Stomach (tissue), 9 donors: Measurements from ENCODE around the gene GFI1B. TPM values are rescaled to one million over a fixed set of nuclear protein-coding genes. Genes with fewer than 3 reads are reported as not detected.

ENCODE experiments used
- DNase-seq, 2 donors: peaks; one replicate each; pipeline versions ENCODE4 v3.0.0 to v3.0.0-alpha.2; 2013 to 2019
- H3K27ac ChIP-seq, 5 donors: fragments of 200-600 bp in 4 of 5; sonication (generic) in 4 of 5; one replicate each; pipeline ENCODE4 v1.5.1; 2013 to 2019; ENCODE audit warnings: mild to moderate bottlenecking in 1 of 5, moderate library complexity in 1 of 5
- H3K27me3 ChIP-seq, 3 donors: fragments of 200-600 bp; sonication (generic); one replicate each; pipeline ENCODE4 v1.5.1; 2017 to 2019; ENCODE audit warnings: mixed run types in 1 of 3
- H3K36me3 ChIP-seq, 4 donors: fragments of 200-600 bp; sonication (generic); 1 replicate in 3 of 4; 2 replicates in 1 of 4; pipeline ENCODE4 v1.5.1; 2016 to 2019
- H3K4me1 ChIP-seq, 4 donors: fragments of 200-600 bp; sonication (generic); one replicate each; pipeline ENCODE4 v1.5.1; 2016 to 2019
- H3K4me3 ChIP-seq, 4 donors: fragments of 200-600 bp; sonication (generic) in 3 of 4; one replicate each; pipeline ENCODE4 v1.5.1; 2016 to 2019; ENCODE audit warnings: mild to moderate bottlenecking in 1 of 4
- H3K9me3 ChIP-seq, 4 donors: fragments of 200-600 bp; sonication (generic); one replicate each; pipeline ENCODE4 v1.5.1; 2016 to 2019
- EP300 ChIP-seq: sonication (generic); formaldehyde crosslinking; IDR thresholded peaks from one replicate; pipeline ENCODE4 v1.6.1; 2017; ENCODE audit warnings: antibody characterized with exemption
- POLR2A ChIP-seq, 4 donors: fragments of 450-650 bp; IDR thresholded peaks; one replicate each; pipeline ENCODE4 v1.6.1; 2016; ENCODE audit warnings: antibody characterized with exemption in 4 of 4, control low read depth in 2 of 4, mild to moderate bottlenecking in 1 of 4, moderate library complexity in 1 of 4
- POLR2AphosphoS5 ChIP-seq, 3 donors: sonication (generic); formaldehyde crosslinking; IDR thresholded peaks; one replicate each; pipeline ENCODE4 v1.6.1; 2016; ENCODE audit warnings: antibody characterized with exemption in 3 of 3
- WGBS, 5 donors: extraction: QIAGEN DNeasy Blood & Tissue Kit in 3 of 5; methylation state at CpG; one replicate each; pipeline versions ENCODE4 v1.1.5 to v1.1.7; 2013 to 2018; 5-methylcytosine and 5-hydroxymethylcytosine counted together
- intact Hi-C: fragments of 100-400 bp; cut with DNase I; formaldehyde crosslinking; loops from one replicate; pipeline ENCODE4 v1.15.1; 2023; ENCODE audit warnings: low total_unique reads
- polyA plus RNA-seq, 3 donors: library from polyadenylated mRNA; stranded (reverse); fragments of 200-250 nt; gene quantifications; one replicate each; pipeline ENCODE4 v1.2.3, GENCODE V29; 2013
- total RNA-seq, 5 donors: library from RNA; depleted of rRNA; stranded (reverse); fragments of >200 nt; gene quantifications; one replicate each; pipeline versions ENCODE4 v1.1.0 to v1.2.3, GENCODE V29; 2014 to 2016
- TF ChIP-seq, protein P1 (sequence below), 7 experiments: fragments of 450-650 bp in 4 of 7; fragments of 200-600 bp in 3 of 7; sonication (generic) in 3 of 7; IDR thresholded peaks; one replicate each; pipeline ENCODE4 v1.5.1; 2016 to 2019; ENCODE audit warnings: antibody characterized with exemption in 7 of 7, control low read depth in 2 of 7, mild to moderate bottlenecking in 1 of 7
- donor health status: healthy with polysubstance abuse.
- donor health status: Bipolar disorder and iron deficiency.
- donor health status: healthy.

GFI1B gene
- total and polyA plus RNA-seq, 8 donors = 1.0 TPM; not detected in 7

DNA sequence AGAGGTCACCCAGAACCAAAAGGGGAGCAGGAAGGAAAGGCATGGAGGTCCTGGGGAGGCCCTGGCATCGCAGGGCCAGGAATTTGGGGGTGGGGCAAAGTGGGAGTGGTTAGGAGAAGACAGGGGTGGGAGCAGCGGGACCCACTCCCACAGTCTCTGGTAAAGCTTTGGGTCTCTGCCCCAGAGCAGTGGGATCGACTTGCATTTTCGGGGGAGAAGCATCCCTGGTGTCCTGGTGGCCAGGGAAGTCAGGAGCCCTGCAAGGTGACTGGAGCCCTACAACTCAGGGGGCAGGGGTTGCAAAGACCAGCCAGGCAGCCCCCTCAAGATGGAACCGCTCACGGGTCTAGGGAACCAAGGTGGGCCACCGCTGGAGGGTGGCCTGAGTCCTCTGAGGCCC is 29.9 kb downstream of the GFI1B start:
- H3K27me3 ChIP-seq = peaks cover 0 to 49% (median 11%) of the 10 kb centered on the region in 3 donors
- H3K4me1 ChIP-seq = peaks cover 0 to 8% (median 0%) of the 10 kb centered on the region in 4 donors
- H3K9me3 ChIP-seq = peaks cover 0 to 7% (median 0%) of the 10 kb centered on the region in 4 donors
- DNase-seq = no peak
- 71 to 84% (median 80%) methylated on average over 3 to 7 of the region's 7 CpGs for WGBS, 5 donors
- intact Hi-C loops = no loop called here
- no peaks in the 10 kb centered on the region for H3K36me3 ChIP-seq
- H3K27ac ChIP-seq = no peak overlapping the region
- no peak for TF ChIP-seq POLR2A (IDR thresholded peaks at IDR 0.05)
- no peak for TF ChIP-seq POLR2AphosphoS5 (IDR thresholded peaks at IDR 0.05)
- TF ChIP-seq EP300 = no peak
- TF ChIP-seq, protein P1, sequence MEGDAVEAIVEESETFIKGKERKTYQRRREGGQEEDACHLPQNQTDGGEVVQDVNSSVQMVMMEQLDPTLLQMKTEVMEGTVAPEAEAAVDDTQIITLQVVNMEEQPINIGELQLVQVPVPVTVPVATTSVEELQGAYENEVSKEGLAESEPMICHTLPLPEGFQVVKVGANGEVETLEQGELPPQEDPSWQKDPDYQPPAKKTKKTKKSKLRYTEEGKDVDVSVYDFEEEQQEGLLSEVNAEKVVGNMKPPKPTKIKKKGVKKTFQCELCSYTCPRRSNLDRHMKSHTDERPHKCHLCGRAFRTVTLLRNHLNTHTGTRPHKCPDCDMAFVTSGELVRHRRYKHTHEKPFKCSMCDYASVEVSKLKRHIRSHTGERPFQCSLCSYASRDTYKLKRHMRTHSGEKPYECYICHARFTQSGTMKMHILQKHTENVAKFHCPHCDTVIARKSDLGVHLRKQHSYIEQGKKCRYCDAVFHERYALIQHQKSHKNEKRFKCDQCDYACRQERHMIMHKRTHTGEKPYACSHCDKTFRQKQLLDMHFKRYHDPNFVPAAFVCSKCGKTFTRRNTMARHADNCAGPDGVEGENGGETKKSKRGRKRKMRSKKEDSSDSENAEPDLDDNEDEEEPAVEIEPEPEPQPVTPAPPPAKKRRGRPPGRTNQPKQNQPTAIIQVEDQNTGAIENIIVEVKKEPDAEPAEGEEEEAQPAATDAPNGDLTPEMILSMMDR (IDR thresholded peaks at IDR 0.05) = no peak
- no peak overlapping the region for H3K4me3 ChIP-seq

DNA sequence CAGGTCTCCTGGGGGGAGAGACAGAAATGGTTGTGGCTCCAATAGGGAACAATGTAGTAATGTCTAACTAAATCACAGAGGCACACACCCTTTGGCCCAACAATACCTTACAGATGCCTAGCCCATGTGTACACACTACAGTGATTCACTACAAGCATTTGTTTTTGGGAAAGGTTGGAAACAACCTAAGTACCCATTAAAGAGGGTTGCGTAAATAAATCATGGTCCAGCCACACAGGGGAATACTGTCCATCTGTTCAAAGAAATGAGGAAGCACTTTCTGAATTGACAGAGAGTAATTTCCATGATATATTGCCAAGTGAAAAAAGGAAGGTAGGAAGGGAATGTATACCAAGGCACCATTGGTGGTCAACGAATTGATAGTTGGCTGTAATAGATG is 30.3 kb downstream of the GFI1B start:
- H3K27me3 ChIP-seq = peaks cover 0 to 45% (median 9%) of the 10 kb centered on the region in 3 donors
- WGBS, 5 donors = 64 to 79% (median 74%) methylated on average over 2 of the region's 2 CpGs
- intact Hi-C loops = no loop called here
- TF ChIP-seq POLR2A (IDR thresholded peaks at IDR 0.05) (no peak), POLR2AphosphoS5 (IDR thresholded peaks at IDR 0.05) (no peak), EP300 (no peak)
- TF ChIP-seq, protein P1 (IDR thresholded peaks at IDR 0.05) = no peak
- DNase-seq = no peak
- no peaks in the 10 kb centered on the region for H3K36me3 ChIP-seq
- H3K27ac ChIP-seq = no peak overlapping the region
- peaks cover 0 to 8% (median 0%) of the 10 kb centered on the region in 4 donors for H3K4me1 ChIP-seq
- no peak overlapping the region for H3K4me3 ChIP-seq
- H3K9me3 ChIP-seq = peaks cover 0 to 9% (median under 1%) of the 10 kb centered on the region in 4 donors

DNA sequence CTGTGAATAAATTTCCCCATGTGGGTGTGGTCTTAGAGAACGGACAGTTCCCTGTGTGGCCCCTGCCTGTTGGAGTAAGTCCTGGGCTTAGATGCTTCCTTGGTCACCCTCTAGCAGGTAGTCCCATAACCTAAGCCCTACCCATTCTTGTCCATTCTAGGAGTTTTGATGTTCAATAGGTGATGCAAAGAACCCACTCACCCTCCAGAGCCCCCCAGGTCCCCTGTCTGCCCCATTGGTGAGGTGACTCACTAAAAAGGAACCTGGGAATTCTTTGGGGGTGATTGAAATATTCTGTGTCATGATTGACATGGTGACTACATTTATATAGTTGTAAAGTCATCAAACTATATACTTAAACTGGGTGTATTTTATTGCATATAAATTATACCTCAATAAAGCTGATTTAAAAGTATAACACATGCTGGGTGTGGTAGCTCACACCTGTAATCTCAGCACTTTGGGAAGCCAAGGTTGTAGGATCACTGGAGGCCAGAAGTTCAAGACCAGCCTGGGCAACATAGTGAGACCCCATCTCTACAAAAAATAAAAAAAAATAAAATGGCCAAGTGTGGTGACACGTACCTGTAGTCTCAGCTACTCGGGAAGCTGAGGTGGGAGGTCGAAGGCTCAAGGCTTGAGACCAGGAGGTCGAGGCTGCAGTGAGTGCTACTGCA is 31.6 kb downstream of the GFI1B start:
- no peak for TF ChIP-seq EP300
- no peak for TF ChIP-seq POLR2A (IDR thresholded peaks at IDR 0.05)
- TF ChIP-seq POLR2AphosphoS5 (IDR thresholded peaks at IDR 0.05) = no peak
- TF ChIP-seq, protein P1 (IDR thresholded peaks at IDR 0.05) = no peak
- H3K4me1 ChIP-seq = peaks cover 0 to under 1% (median 0%) of the 10 kb centered on the region in 4 donors
- H3K27me3 ChIP-seq = peaks cover 0 to 33% (median 8%) of the 10 kb centered on the region in 3 donors
- H3K4me3 ChIP-seq = no peak overlapping the region
- intact Hi-C loops = no loop called here
- H3K9me3 ChIP-seq = peaks cover 0 to 19% (median 3%) of the 10 kb centered on the region in 4 donors
- H3K27ac ChIP-seq = no peak overlapping the region
- no peak for DNase-seq
- H3K36me3 ChIP-seq = no peaks in the 10 kb centered on the region
- 74 to 78% (median 75%) methylated on average over 5 of the region's 5 CpGs for WGBS, 5 donors

DNA sequence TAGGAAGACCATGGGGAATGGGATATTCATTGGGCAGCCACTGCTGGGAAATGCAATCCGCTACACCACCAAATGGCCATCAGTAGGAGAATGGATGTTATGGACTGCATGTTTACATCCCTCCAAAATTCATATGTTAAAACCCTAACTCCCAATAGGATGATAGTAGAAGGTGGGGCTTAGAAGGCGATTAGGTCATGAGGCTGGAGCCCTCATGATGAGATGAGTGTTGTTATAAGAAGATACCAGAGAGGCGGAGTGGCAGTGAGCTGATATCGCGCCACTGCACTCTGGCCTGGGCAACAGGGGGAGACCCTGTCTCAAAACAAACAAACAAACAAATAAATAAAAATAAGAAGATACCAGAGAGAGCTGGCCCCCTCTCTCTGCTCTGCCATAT is 36.2 kb downstream of the GFI1B start:
- no peak for DNase-seq
- peaks cover 0 to 24% (median 9%) of the 10 kb centered on the region in 4 donors for H3K9me3 ChIP-seq
- 81 to 96% (median 87%) methylated on average over 5 of the region's 5 CpGs for WGBS, 5 donors
- TF ChIP-seq, protein P1 (IDR thresholded peaks at IDR 0.05) = no peak
- TF ChIP-seq EP300 (no peak), POLR2A (IDR thresholded peaks at IDR 0.05) (no peak), POLR2AphosphoS5 (IDR thresholded peaks at IDR 0.05) (no peak)
- H3K4me3 ChIP-seq = no peak overlapping the region
- intact Hi-C loops = no loop called here
- no peaks in the 10 kb centered on the region for H3K36me3 ChIP-seq
- no peaks in the 10 kb centered on the region for H3K4me1 ChIP-seq
- H3K27me3 ChIP-seq = peaks cover 0 to 10% (median 0%) of the 10 kb centered on the region in 3 donors
- no peak overlapping the region for H3K27ac ChIP-seq
